ENCODE data around the gene C4orf54.

DNA sequence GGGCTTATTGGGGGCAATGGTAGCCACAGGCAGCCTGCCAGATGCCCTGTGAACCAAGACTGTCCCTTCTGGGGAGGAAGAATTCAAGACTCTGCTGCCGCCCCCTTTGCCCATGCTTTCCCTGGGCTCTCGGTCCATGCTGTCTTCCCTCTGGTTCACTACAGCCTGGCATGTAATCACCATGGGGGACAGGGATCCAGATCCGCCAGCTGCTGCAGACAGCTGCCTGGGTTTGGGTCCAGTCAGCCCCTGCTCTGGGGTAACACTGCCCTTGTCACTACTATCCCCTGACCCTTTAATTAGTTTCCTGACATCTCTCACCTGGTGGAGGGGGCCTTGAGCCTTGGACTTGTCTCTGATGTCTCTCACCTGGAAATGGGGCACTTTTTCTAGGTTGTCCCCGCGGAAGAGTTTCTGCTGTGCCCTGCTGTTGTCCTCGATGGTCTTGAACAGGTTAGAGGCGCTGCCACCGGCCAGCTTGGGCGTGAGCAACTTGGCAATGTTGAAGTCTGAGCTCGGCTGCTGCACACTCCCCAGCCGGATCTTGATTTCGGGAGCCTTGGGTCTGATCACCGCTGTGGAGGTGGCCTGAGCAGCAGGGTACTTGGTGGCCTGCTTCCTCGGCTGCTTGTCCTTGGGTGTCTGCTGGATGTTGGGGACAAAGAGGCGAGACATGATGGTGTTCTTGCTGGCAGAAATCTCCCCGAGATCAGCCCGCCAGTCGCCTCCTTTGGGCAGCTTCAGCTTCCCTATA is 6.4 kb downstream of the C4orf54 start:
- TF ChIP-seq, protein P1, sequence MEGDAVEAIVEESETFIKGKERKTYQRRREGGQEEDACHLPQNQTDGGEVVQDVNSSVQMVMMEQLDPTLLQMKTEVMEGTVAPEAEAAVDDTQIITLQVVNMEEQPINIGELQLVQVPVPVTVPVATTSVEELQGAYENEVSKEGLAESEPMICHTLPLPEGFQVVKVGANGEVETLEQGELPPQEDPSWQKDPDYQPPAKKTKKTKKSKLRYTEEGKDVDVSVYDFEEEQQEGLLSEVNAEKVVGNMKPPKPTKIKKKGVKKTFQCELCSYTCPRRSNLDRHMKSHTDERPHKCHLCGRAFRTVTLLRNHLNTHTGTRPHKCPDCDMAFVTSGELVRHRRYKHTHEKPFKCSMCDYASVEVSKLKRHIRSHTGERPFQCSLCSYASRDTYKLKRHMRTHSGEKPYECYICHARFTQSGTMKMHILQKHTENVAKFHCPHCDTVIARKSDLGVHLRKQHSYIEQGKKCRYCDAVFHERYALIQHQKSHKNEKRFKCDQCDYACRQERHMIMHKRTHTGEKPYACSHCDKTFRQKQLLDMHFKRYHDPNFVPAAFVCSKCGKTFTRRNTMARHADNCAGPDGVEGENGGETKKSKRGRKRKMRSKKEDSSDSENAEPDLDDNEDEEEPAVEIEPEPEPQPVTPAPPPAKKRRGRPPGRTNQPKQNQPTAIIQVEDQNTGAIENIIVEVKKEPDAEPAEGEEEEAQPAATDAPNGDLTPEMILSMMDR (IDR thresholded peaks at IDR 0.05), result no peak
- TF ChIP-seq TCF7L2 (IDR thresholded peaks at IDR 0.05; ENCODE audit: low read depth, low read length), result no peak
- TF ChIP-seq POLR2AphosphoS5 (IDR thresholded peaks at IDR 0.05; ENCODE audit: low read depth, low read length), result no peak
- TF ChIP-seq SIN3A (IDR thresholded peaks at IDR 0.05; ENCODE audit: borderline replicate concordance, insufficient read depth, low read depth, low read length), result no peak
